Mucosa of descending colon (tissue), 3 donors: ENCODE results near the gene MAGI1. TPM values are rescaled to one million over a fixed set of nuclear protein-coding genes. Genes with fewer than 3 reads are reported as not detected.

Experiments
- ATAC-seq: fragments of 200-7000 bp; cut with Tn5 transposase; one replicate; pipeline ENCODE4 v1.9.1; 2020; ENCODE audit warnings: mild to moderate bottlenecking, moderate library complexity
- DNase-seq, 3 donors: peaks; one replicate each; pipeline ENCODE4 v3.0.0-alpha.2; 2020
- H3K36me3 ChIP-seq: fragments of 200-600 bp; one replicate; pipeline ENCODE4 v1.8.0; 2021; ENCODE audit warnings: low read depth, mild to moderate bottlenecking
- H3K4me1 ChIP-seq: fragments of 200-600 bp; one replicate; pipeline ENCODE4 v1.8.0; 2021; ENCODE audit warnings: low read depth, mild to moderate bottlenecking
- H3K4me3 ChIP-seq: fragments of 200-600 bp; one replicate; pipeline ENCODE4 v1.8.0; 2021; ENCODE audit warnings: mild to moderate bottlenecking
- H3K9me3 ChIP-seq: fragments of 200-600 bp; one replicate; pipeline ENCODE4 v1.8.0; 2021; ENCODE audit warnings: mild to moderate bottlenecking
- CTCF ChIP-seq: fragments of 200-600 bp; IDR thresholded peaks from one replicate; pipeline ENCODE4 v1.8.0; 2022; ENCODE audit warnings: antibody characterized with exemption, mild to moderate bottlenecking
- intact Hi-C, 2 donors: fragments of 100-400 bp; cut with DNase I in 1 of 2; cut with micrococcal nuclease in 1 of 2; formaldehyde crosslinking; loops; one replicate each; pipeline versions ENCODE4 v1.11.0 to v1.11.1; 2022; cut with DNase I, micrococcal nuclease
- total RNA-seq, 3 donors: library from RNA; stranded (reverse); fragmentation: NEBNext Ultra II Directional in 2 of 3; extraction: Animal tissue kit (Norgen Biotek cat#: 25700) in 2 of 3; gene quantifications; one replicate each; pipeline versions ENCODE4 v1.2.1 to v1.2.4, GENCODE V29; 2021 to 2023
- donor health status: DM: no; HTN: no; CAD: no; lungs with moderate emphysema.
- donor health status: DM: no; HTN: no; CAD: no.
- donor health status: DM: no; HTN: yes; CAD: no.

Gene MAGI1
- total RNA-seq, 3 donors from 2014 or later: 41.9 to 59.6 (median 45.6) TPM

- no peaks in the 10 kb centered on the region for H3K4me1 ChIP-seq
- no peak for TF ChIP-seq CTCF
- no peak for DNase-seq
- no peaks in the 10 kb centered on the region for H3K9me3 ChIP-seq
- intact Hi-C loops: no loop called here
- H3K36me3 ChIP-seq: no peaks in the 10 kb centered on the region
- no peak overlapping the region for H3K4me3 ChIP-seq
- ATAC-seq: peak; percentile 9
Measured at GRCh38 chr3:66010739-66011655, 27.7 kb downstream of the MAGI1 start.

- no peak for ATAC-seq
- intact Hi-C loops: no loop called here
- Histone ChIP-seq H3K4me3 (no peak overlapping the region), H3K4me1 (no peaks in the 10 kb centered on the region), H3K9me3 (no peaks in the 10 kb centered on the region), H3K36me3 (no peaks in the 10 kb centered on the region)
- DNase-seq: no peak
- TF ChIP-seq CTCF: no peak
Measured at GRCh38 chr3:66010348-66010738, 28.4 kb downstream of the MAGI1 start.

GRCh38 chr3:66004244-66004643 is 34.5 kb downstream of the MAGI1 start:
- TF ChIP-seq CTCF: no peak
- ATAC-seq (no peak), DNase-seq (no peak)
- intact Hi-C loops: no loop called here
- H3K4me3 ChIP-seq: no peak overlapping the region
- no peaks in the 10 kb centered on the region for H3K36me3 ChIP-seq
- H3K4me1 ChIP-seq: no peaks in the 10 kb centered on the region
- H3K9me3 ChIP-seq: no peaks in the 10 kb centered on the region

- Histone ChIP-seq H3K36me3 (no peaks in the 10 kb centered on the region), H3K4me1 (no peaks in the 10 kb centered on the region), H3K9me3 (no peaks in the 10 kb centered on the region), H3K4me3 (no peak overlapping the region)
- intact Hi-C loops: no loop called here
- ATAC-seq (no peak), DNase-seq (no peak)
- TF ChIP-seq CTCF: no peak
Measured at GRCh38 chr3:66001626-66002025, 37.1 kb downstream of the MAGI1 start.

- no peak overlapping the region for H3K4me3 ChIP-seq
- DNase-seq (no peak), ATAC-seq (no peak)
- H3K4me1 ChIP-seq: no peaks in the 10 kb centered on the region
- H3K36me3 ChIP-seq: no peaks in the 10 kb centered on the region
- H3K9me3 ChIP-seq: no peaks in the 10 kb centered on the region
- no peak for TF ChIP-seq CTCF
- intact Hi-C loops: no loop called here
Measured at GRCh38 chr3:66000506-66000905, 38.2 kb downstream of the MAGI1 start.
